ENCODE data around the gene TLNRD1.
A peak's percentile ranks its signal among the peaks of the same experiment; 100 is the strongest.

TLNRD1 gene

DNA sequence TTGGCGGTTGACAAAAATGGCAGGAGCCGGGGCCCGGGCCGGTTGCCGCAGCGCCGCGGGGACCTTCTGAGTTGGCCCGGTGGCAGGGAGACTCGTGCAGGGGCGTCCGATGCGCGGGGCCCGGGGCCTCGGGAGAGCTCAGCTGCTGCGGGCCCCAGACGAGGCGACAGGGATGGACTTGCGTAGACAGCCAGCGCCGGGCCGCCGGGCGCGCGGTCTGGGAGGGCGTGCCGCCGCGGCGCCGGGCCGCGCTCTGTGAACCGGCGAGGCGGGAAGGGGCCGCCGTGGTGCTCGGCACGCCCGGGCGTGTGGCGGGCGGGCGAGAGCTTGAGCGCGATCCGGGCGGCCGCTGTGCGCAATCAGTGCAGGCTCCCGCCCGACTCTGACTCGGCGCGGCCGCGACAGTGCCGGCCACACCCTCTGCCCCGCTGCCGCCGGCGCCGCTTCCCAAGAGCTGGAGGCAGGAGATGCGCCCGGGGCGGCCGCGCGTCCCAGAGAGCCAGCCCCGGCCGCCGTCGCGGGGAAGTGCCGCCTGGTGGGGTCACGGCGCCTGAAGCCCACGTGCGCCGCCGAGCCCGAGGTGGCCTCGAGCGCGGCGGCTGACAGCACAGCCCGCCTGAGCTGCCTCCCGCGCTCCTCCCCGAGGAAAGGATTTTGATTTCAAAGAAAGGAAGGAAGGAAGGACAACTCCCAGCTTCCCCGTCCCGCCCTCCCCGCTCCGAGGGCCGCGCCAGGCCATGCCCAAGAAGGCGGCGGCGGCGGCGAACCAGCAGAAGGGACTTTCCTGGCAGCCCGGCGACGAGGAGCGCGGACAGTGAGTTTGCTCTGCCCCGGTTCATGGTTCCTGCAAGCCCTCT, 657 bp downstream of the TLNRD1 start:
- TF ChIP-seq, protein P1, sequence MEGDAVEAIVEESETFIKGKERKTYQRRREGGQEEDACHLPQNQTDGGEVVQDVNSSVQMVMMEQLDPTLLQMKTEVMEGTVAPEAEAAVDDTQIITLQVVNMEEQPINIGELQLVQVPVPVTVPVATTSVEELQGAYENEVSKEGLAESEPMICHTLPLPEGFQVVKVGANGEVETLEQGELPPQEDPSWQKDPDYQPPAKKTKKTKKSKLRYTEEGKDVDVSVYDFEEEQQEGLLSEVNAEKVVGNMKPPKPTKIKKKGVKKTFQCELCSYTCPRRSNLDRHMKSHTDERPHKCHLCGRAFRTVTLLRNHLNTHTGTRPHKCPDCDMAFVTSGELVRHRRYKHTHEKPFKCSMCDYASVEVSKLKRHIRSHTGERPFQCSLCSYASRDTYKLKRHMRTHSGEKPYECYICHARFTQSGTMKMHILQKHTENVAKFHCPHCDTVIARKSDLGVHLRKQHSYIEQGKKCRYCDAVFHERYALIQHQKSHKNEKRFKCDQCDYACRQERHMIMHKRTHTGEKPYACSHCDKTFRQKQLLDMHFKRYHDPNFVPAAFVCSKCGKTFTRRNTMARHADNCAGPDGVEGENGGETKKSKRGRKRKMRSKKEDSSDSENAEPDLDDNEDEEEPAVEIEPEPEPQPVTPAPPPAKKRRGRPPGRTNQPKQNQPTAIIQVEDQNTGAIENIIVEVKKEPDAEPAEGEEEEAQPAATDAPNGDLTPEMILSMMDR (IDR thresholded peaks at IDR 0.05; ENCODE audit: low read depth, low read length, missing control alignments): no peak
- peak overlapping the region; percentile 97 for H3K4me3 ChIP-seq (ENCODE audit: low read depth, low read length)
- DNase-seq (ENCODE audit: low read depth): no peak

DNA sequence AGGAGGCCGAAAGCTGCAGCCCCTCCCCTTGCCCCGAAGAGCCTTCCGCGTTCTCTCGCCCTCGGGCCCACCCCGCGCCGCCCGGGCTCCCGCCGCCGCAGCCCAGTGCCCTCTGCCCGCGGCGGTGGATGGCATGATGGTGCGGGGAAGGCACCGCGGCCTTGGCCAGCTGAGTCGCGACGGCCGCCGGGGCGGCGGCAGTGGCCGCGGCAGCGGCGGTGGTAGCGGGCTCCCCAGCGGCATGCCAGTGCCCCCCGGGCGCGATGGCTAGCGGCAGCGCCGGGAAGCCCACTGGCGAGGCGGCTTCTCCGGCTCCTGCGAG, 1.2 kb downstream of the TLNRD1 start:
- peak overlapping the region; percentile 97 for H3K4me3 ChIP-seq (ENCODE audit: low read depth, low read length)
- DNase-seq (ENCODE audit: low read depth): no peak
- TF ChIP-seq, protein P1 (IDR thresholded peaks at IDR 0.05; ENCODE audit: low read depth, low read length, missing control alignments): no peak

DNA sequence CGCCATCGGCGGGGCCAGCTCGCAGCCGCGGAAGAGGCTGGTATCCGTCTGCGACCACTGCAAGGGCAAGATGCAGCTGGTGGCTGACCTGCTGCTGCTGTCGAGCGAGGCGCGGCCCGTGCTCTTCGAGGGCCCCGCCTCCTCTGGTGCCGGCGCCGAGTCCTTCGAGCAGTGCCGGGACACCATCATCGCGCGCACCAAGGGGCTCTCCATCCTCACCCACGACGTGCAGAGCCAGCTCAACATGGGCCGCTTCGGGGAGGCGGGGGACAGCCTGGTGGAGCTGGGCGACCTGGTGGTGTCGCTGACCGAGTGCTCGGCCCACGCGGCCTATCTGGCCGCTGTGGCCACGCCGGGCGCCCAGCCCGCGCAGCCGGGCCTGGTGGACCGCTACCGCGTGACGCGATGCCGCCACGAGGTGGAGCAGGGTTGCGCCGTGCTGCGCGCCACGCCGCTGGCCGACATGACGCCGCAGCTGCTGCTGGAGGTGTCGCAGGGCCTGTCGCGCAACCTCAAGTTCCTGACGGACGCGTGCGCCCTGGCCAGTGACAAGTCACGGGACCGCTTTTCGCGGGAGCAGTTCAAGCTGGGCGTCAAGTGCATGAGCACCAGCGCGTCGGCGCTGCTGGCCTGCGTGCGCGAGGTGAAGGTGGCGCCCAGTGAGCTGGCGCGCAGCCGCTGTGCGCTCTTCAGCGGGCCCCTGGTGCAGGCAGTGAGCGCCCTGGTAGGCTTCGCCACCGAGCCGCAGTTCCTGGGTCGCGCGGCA, 1.8 kb downstream of the TLNRD1 start:
- H3K4me3 ChIP-seq (ENCODE audit: low read depth, low read length): peak overlapping the region; percentile 97
- TF ChIP-seq, protein P1 (IDR thresholded peaks at IDR 0.05; ENCODE audit: low read depth, low read length, missing control alignments): no peak
- no peak for DNase-seq (ENCODE audit: low read depth)

DNA sequence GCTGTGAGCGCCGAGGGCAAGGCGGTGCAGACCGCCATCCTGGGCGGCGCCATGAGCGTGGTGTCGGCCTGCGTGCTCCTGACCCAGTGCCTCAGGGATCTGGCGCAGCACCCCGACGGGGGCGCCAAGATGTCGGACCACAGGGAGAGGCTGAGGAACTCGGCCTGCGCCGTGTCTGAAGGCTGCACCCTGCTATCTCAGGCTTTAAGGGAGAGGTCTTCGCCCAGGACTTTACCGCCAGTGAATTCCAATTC, 2.3 kb downstream of the TLNRD1 start:
- DNase-seq (ENCODE audit: low read depth): no peak
- TF ChIP-seq, protein P1 (IDR thresholded peaks at IDR 0.05; ENCODE audit: low read depth, low read length, missing control alignments): no peak
- H3K4me3 ChIP-seq (ENCODE audit: low read depth, low read length): peak overlapping the region; percentile 97; the same call in 1 of the 2 replicates

DNA sequence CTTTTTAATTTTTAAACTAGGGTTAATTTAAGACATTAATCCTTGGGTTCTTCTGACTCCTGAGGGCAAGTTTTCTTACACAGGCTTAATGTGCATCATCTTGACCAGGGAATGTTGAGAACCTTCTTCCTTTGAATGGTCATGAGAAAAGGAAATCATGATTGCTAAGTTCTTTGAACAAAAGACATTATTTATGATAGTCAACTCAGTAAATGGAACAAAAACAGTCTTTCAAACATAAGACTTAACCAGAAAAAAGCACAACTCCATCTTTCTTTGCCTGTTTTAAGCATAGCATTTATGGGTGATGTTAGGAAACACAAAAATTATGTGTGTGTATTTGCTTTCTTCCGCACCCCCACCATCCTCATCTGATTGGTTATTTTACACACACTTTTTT, 5.4 kb downstream of the TLNRD1 start:
- TF ChIP-seq, protein P1 (IDR thresholded peaks at IDR 0.05; ENCODE audit: low read depth, low read length, missing control alignments): no peak
- DNase-seq (ENCODE audit: low read depth): no peak

DNA sequence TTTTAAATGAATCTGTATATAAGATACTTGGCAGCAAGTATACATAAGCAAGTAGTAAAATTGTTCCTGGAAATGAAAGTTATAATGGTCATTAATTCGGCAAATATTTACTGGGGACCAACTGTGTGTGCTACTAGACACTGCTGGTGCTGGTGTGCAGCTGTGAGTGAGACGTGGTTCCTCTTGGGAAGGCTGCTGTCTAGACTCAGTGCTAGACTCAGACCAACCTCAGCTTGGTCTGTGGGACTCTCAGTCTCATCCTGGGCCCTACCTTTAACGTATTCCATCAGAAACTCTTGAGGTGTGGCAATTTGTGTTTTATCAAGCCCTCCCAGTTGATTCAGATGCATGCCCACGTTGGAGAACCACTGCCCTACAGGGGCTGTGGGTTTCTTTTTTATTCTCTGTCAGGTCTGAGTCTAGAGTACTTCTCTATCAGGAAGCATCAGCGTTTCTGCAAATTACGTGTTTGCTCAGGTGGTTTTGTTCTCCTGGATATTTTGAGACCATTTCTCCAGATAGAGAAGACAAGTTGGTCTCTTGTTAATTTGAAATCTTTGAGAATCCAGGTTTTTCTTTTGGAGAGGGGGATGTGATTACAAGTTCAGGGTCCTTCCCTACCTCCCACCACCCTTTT, 6.8 kb downstream of the TLNRD1 start:
- TF ChIP-seq, protein P1 (IDR thresholded peaks at IDR 0.05; ENCODE audit: low read depth, low read length, missing control alignments): no peak
- no peak for DNase-seq (ENCODE audit: low read depth)
- H3K4me3 ChIP-seq (ENCODE audit: low read depth, low read length): no peak overlapping the region

More for the DNA sequence above, 5.4 kb downstream of the TLNRD1 start:
- no peak overlapping the region for H3K4me3 ChIP-seq (ENCODE audit: low read depth, low read length)
